HepG2 (cell line): ENCODE data around the gene DCTN1. TPM values are rescaled to one million over a fixed set of nuclear protein-coding genes. Genes with fewer than 3 reads are reported as not detected.

Source experiments
- CHCHD3 ChIP-seq: sonication (generic); formaldehyde crosslinking; IDR thresholded peaks from 2 replicates; pipeline ENCODE4 v1.8.0; 2022; ENCODE audit warnings: mild to moderate bottlenecking, missing genetic modification reagents, moderate library complexity
- HNRNPK ChIP-seq: fragments of 200-400 bp; formaldehyde crosslinking; IDR thresholded peaks from 2 replicates; pipeline ENCODE4 v1.6.1; 2018; ENCODE audit warnings: low read length, low read depth, moderate library complexity, mild to moderate bottlenecking; ENCODE audit not compliant: poor library complexity, severe bottlenecking
- LCORL ChIP-seq, 2 experiments: fragments of 450-650 bp in 1 of 2; sonication (generic) in 1 of 2; formaldehyde crosslinking in 1 of 2; IDR thresholded peaks; 2 replicates each; pipeline versions ENCODE4 v1.5.0 to v1.6.1; 2017 to 2020; ENCODE audit warnings: antibody characterized with exemption in 1 of 2, missing genetic modification reagents in 1 of 2
- TEAD2 ChIP-seq: sonication (generic); formaldehyde crosslinking; IDR thresholded peaks from 2 replicates; pipeline ENCODE4 v1.9.0; 2021; ENCODE audit warnings: missing genetic modification reagents
- ZBTB38 ChIP-seq: sonication (generic); formaldehyde crosslinking; IDR thresholded peaks from 2 replicates; pipeline ENCODE4 v1.5.1; 2020; ENCODE audit warnings: mild to moderate bottlenecking, missing genetic modification reagents
- ZNF326 ChIP-seq: sonication (generic); formaldehyde crosslinking; IDR thresholded peaks from 2 replicates; pipeline ENCODE4 v1.4.0; 2020; ENCODE audit warnings: missing genetic modification reagents, borderline replicate concordance
- ZNF367 ChIP-seq: sonication (generic); formaldehyde crosslinking; IDR thresholded peaks from 2 replicates; pipeline ENCODE4 v1.4.0; 2020; ENCODE audit warnings: missing genetic modification reagents, borderline replicate concordance
- ZNF44 ChIP-seq: sonication (generic); formaldehyde crosslinking; IDR thresholded peaks from 2 replicates; pipeline ENCODE4 v1.5.1; 2020; ENCODE audit warnings: mild to moderate bottlenecking, missing genetic modification reagents
- ZNF615 ChIP-seq: sonication (generic); formaldehyde crosslinking; IDR thresholded peaks from 2 replicates; pipeline ENCODE4 v1.5.0; 2020; ENCODE audit warnings: mild to moderate bottlenecking, missing genetic modification reagents, borderline replicate concordance
- ZNF775 ChIP-seq: sonication (generic); formaldehyde crosslinking; IDR thresholded peaks from 2 replicates; pipeline ENCODE4 v1.4.0; 2020; ENCODE audit warnings: missing genetic modification reagents, mild to moderate bottlenecking, moderate library complexity, borderline replicate concordance
- polyA plus RNA-seq, 8 experiments: library from polyadenylated mRNA; depleted of rRNA in 3 of 8; stranded (reverse) in 7 of 8; unstranded in 1 of 8; fragments of >200 nt; fragmentation: Illumina TruSeq in 4 of 8; extraction: Trizol in 4 of 8; gene quantifications; 2 replicates each; pipeline versions ENCODE4 v1.2.1 to v1.2.3, GENCODE V29; 2011 to 2016; ENCODE audit warnings: low read depth in 4 of 8, missing spikeins in 1 of 8, mixed read lengths in 1 of 8; ENCODE audit not compliant: insufficient read depth in 1 of 8
- total RNA-seq, 5 experiments: library from RNA; depleted of rRNA; stranded (reverse); fragments of >200 nt; fragmentation: Illumina TruSeq; extraction: Trizol; gene quantifications; 2 replicates each; pipeline ENCODE4 v1.2.3, GENCODE V29; 2016; ENCODE audit warnings: low read depth in 1 of 5
- TF ChIP-seq, protein P1 (sequence below): IDR thresholded peaks from 2 replicates; pipeline ENCODE4 v1.6.1; 2016; ENCODE audit warnings: low read depth, borderline replicate concordance
- TF ChIP-seq, protein P2 (sequence below): sonication (generic); formaldehyde crosslinking; IDR thresholded peaks from 2 replicates; pipeline ENCODE4 v1.4.0; 2020; ENCODE audit warnings: missing genetic modification reagents, mild to moderate bottlenecking, borderline replicate concordance
- TF ChIP-seq, protein P3 (sequence below): sonication (generic); formaldehyde crosslinking; conservative IDR thresholded peaks from 2 replicates; pipeline ENCODE4 v1.4.0; 2020; ENCODE audit warnings: missing genetic modification reagents
- TF ChIP-seq, protein P4 (sequence below): sonication (generic); formaldehyde crosslinking; IDR thresholded peaks from 2 replicates; pipeline ENCODE4 v1.5.0; 2020; ENCODE audit warnings: mild to moderate bottlenecking, missing genetic modification reagents
- TF ChIP-seq, protein P5 (sequence below): sonication (generic); formaldehyde crosslinking; IDR thresholded peaks from 2 replicates; pipeline ENCODE4 v1.4.0; 2020; ENCODE audit warnings: mild to moderate bottlenecking, missing genetic modification reagents

The DCTN1 gene
- total and polyA plus RNA-seq, 2 of the 13 experiments (the other 11 are each of a cell fraction or from before 2014, with no cell fraction given) = 73.2 to 122 TPM

DNA sequence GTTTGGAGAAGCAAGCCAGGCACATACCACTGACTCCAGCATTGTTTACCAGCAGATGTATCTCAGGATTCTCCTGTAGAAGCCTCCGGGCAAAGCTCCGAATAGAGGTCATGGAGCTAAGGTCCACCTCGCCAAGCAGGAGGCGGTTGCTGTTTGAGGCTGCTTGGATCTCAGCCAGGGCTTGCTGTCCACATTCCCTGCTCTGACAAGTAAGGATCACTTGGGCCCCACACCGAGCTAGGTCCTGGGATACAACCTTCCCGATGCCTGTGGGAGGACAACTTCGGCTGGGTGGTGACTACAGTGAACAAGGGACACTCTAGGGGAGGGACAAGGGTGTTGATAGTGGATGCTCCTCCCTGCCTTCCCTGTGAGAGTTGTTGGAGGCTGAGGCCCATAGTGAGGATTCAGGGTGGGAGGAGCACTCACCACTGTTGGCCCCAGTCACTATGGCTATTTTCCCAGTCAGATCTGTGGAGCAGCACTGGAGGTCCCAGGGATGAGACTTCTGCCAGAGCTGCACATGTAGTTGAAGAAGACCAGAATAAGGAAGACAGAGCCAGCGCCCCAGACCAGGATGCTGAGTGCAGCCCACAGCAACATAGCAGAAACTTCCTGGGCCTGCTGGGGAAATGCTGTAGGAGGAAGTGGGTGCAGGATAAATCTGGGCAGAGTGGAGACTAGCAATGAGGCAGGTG is 33.0 kb upstream of the DCTN1 start (continued):
- TF ChIP-seq HNRNPK = no peak
- TF ChIP-seq ZNF775 (CRISPR knock-in tag) = no peak
- TF ChIP-seq, protein P1, sequence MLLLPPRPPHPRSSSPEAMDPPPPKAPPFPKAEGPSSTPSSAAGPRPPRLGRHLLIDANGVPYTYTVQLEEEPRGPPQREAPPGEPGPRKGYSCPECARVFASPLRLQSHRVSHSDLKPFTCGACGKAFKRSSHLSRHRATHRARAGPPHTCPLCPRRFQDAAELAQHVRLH (CRISPR knock-in tag) = no peak
- TF ChIP-seq, protein P2, sequence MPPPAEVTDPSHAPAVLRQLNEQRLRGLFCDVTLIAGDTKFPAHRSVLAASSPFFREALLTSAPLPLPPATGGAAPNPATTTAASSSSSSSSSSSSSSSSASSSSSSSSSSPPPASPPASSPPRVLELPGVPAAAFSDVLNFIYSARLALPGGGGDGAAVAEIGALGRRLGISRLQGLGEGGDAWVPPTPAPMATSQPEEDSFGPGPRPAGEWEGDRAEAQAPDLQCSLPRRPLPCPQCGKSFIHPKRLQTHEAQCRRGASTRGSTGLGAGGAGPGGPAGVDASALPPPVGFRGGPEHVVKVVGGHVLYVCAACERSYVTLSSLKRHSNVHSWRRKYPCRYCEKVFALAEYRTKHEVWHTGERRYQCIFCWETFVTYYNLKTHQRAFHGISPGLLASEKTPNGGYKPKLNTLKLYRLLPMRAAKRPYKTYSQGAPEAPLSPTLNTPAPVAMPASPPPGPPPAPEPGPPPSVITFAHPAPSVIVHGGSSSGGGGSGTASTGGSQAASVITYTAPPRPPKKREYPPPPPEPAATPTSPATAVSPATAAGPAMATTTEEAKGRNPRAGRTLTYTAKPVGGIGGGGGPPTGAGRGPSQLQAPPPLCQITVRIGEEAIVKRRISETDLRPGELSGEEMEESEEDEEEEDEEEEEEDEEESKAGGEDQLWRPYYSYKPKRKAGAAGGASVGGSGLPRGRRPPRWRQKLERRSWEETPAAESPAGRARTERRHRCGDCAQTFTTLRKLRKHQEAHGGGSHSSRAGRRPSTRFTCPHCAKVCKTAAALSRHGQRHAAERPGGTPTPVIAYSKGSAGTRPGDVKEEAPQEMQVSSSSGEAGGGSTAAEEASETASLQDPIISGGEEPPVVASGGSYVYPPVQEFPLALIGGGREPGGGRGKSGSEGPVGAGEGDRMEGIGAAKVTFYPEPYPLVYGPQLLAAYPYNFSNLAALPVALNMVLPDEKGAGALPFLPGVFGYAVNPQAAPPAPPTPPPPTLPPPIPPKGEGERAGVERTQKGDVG (CRISPR knock-in tag) = no peak
- no peak for TF ChIP-seq LCORL (IDR thresholded peaks at IDR 0.05)
- TF ChIP-seq LCORL (CRISPR knock-in tag; IDR thresholded peaks at IDR 0.05) = peak; percentile 80; the same call in 1 of the 2 replicates
- peak; percentile 86; the same call in 1 of the 2 replicates for TF ChIP-seq ZNF44 (CRISPR knock-in tag)
- no peak for TF ChIP-seq ZNF326 (CRISPR knock-in tag)
- TF ChIP-seq, protein P3, sequence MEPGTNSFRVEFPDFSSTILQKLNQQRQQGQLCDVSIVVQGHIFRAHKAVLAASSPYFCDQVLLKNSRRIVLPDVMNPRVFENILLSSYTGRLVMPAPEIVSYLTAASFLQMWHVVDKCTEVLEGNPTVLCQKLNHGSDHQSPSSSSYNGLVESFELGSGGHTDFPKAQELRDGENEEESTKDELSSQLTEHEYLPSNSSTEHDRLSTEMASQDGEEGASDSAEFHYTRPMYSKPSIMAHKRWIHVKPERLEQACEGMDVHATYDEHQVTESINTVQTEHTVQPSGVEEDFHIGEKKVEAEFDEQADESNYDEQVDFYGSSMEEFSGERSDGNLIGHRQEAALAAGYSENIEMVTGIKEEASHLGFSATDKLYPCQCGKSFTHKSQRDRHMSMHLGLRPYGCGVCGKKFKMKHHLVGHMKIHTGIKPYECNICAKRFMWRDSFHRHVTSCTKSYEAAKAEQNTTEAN = no peak
- TF ChIP-seq TEAD2 (CRISPR knock-in tag) = no peak
- no peak for TF ChIP-seq ZNF615
- TF ChIP-seq ZBTB38 (CRISPR knock-in tag) = no peak
- TF ChIP-seq, protein P4, sequence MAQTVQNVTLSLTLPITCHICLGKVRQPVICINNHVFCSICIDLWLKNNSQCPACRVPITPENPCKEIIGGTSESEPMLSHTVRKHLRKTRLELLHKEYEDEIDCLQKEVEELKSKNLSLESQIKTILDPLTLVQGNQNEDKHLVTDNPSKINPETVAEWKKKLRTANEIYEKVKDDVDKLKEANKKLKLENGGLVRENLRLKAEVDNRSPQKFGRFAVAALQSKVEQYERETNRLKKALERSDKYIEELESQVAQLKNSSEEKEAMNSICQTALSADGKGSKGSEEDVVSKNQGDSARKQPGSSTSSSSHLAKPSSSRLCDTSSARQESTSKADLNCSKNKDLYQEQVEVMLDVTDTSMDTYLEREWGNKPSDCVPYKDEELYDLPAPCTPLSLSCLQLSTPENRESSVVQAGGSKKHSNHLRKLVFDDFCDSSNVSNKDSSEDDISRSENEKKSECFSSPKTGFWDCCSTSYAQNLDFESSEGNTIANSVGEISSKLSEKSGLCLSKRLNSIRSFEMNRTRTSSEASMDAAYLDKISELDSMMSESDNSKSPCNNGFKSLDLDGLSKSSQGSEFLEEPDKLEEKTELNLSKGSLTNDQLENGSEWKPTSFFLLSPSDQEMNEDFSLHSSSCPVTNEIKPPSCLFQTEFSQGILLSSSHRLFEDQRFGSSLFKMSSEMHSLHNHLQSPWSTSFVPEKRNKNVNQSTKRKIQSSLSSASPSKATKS = no peak
- no peak for TF ChIP-seq CHCHD3 (CRISPR knock-in tag)
- TF ChIP-seq, protein P5, sequence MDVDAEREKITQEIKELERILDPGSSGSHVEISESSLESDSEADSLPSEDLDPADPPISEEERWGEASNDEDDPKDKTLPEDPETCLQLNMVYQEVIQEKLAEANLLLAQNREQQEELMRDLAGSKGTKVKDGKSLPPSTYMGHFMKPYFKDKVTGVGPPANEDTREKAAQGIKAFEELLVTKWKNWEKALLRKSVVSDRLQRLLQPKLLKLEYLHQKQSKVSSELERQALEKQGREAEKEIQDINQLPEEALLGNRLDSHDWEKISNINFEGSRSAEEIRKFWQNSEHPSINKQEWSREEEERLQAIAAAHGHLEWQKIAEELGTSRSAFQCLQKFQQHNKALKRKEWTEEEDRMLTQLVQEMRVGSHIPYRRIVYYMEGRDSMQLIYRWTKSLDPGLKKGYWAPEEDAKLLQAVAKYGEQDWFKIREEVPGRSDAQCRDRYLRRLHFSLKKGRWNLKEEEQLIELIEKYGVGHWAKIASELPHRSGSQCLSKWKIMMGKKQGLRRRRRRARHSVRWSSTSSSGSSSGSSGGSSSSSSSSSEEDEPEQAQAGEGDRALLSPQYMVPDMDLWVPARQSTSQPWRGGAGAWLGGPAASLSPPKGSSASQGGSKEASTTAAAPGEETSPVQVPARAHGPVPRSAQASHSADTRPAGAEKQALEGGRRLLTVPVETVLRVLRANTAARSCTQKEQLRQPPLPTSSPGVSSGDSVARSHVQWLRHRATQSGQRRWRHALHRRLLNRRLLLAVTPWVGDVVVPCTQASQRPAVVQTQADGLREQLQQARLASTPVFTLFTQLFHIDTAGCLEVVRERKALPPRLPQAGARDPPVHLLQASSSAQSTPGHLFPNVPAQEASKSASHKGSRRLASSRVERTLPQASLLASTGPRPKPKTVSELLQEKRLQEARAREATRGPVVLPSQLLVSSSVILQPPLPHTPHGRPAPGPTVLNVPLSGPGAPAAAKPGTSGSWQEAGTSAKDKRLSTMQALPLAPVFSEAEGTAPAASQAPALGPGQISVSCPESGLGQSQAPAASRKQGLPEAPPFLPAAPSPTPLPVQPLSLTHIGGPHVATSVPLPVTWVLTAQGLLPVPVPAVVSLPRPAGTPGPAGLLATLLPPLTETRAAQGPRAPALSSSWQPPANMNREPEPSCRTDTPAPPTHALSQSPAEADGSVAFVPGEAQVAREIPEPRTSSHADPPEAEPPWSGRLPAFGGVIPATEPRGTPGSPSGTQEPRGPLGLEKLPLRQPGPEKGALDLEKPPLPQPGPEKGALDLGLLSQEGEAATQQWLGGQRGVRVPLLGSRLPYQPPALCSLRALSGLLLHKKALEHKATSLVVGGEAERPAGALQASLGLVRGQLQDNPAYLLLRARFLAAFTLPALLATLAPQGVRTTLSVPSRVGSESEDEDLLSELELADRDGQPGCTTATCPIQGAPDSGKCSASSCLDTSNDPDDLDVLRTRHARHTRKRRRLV (CRISPR knock-in tag) = no peak
- TF ChIP-seq ZNF367 (CRISPR knock-in tag) = no peak
